GM19395 (cell line): Measurements from ENCODE around the gene ACAD9.
"Not testable (repeated sequence)": the region's sequence is repeated elsewhere in the genome, so short reads cannot be mapped to it uniquely, and the experiment has no call there.

ENCODE experiments used
- ATAC-seq: cut with Tn5 transposase; IDR thresholded peaks from one replicate; pipeline ENCODE4 v1.9.1; 2021; ENCODE audit warnings: mild to moderate bottlenecking, moderate library complexity; ENCODE audit not compliant: unreplicated experiment

The ACAD9 gene

GRCh38 chr3:128879125-128879969 is at the start of gene ACAD9:
TSS of gene ACAD9 (plus strand) at chr3:128879620. CDS start at chr3:128879692, 72 bp downstream.
- ATAC-seq: peak; percentile 88

GRCh38 chr3:128829925-128830625 is 49.3 kb upstream of the ACAD9 start:
- ATAC-seq: not testable (repeated sequence)

DNA sequence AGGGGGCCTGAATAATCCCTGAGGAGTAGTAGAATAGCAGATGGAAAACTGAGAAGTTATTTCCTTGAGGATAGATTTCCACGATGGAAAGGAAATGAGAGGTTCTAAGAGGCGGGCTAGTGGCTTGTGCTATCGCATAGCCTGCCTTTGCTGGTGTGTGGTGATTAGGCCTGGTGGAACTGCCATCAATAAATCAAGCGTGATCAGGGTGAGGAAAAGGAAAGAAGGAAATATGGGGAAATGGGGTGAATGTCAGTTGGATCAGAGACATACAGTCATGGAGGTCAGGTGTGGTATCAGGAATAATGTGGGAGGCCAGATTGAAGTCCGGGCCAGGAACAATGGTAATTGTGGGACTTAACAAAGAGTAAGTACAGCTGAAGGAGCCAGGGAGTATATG is 48.7 kb upstream of the ACAD9 start:
- not testable (repeated sequence) for ATAC-seq

DNA sequence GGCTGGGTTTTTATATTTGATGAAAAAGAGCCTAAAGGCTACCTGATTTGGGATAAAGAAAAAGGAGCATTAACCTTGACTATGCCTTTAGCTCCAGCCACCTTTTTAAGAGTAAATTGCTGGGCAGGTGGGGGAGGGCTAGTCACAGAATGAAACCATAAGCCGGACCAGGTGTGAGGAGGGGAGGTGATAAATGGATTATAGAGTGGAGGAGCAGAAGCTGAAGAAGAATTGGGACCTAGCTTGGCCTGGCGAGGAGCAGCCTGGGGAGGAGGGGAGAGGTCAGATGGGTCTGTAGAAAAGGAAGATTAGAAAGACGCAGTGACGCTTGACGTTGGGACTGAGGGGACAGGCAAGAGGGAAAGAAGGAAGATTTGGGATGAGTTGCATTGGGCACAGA is 46.4 kb upstream of the ACAD9 start:
- ATAC-seq: not testable (repeated sequence)

DNA sequence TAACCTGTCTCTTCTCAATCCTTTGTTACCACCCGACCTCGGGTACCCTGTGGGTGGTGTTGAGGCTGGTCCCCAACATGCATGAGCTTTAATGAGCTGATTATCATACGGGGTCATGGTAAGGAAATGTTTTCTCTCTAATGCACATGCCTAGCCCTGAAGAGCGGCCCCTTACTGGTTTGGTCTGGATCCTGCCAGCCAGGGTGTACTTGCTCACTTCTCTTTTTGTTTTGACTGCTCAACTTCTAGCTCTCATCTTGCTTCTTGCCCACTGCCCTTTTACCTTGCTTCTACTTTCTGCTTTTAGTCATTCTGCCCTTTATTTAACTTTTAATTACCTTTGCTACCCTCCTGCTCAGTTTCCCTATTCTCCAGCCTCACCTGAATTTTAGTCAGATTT is 44.3 kb upstream of the ACAD9 start:
- no peak for ATAC-seq

DNA sequence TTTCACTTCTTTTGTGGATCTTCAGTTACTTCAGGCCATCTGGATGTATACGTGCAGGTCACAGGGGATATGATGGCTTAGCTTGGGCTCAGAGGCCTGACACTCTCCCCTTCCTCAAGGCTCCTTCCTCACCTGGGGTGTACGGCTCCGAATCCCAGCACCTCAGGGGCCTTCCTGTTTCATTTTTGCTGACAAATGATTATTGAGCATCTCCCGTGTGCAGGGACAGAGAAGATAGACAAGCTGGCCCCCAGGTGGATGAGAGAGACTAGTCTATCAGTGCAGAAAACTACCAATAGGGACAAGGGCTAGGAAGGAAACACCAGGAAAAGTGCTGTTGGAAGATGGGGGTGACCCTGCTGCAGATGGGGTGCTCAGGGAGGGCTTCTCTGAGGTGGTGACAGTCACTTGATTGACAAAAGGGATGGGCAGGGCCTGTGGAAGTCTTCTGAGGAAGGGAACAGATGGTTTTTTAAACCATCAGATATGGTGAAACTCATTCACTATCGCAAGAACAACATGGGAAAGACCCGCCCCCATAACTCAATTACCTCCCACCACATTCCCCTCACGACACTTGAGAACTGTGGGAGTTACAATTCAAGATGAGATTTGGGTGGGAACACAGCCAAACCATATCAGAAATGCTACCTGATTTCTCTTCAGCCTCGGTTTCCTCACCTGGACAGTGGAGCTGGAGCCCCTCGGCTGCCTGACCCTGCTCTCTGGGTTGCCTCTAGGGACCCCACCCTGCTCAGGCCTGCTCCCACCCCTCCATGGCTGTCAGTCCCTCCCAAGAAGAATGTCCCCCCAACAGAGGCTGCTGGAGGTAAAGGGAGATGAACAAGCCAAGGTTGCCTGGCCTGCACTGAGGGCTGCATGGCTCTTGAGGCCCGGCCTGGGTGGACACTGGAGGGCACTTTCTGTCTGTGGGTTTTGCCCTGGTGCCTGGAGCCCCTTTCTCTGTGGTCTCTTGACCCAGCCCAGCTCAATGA is 37.2 kb upstream of the ACAD9 start:
- ATAC-seq: no peak

- no peak for ATAC-seq
Observed at GRCh38 chr3:128844502-128844901, 34.9 kb upstream of the ACAD9 start.

DNA sequence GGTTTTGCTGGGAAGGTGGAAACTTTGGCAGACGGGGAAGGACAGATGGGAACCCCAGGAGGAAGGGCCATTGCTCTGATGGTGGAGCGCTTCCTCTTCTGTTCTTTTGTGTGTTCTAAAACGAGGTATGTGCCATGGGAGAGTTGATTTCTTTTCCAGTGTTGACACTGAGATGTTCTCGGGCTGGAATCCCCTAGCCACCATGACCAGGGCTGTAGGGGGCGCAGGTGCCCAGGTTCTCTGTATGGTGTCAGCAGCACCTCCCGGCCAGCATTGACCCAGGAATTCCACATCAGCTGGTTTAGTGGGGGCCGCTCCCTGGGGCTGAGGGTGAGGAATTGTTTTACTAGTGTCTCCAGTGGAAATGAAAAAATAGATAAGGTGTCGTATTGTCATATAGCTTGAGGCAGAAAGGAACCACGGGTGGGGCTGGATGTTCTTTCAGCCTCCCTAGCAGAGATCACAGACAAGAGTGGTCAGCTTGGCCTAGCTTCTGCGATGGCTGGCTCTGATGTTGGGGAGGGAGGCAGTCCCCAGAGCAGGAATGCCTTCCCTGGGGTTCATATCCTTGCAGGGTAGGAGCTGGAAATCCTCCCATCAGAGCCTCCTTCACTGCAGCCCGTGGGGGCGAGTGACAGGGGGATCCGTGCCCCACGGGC is 34.2 kb upstream of the ACAD9 start:
- no peak for ATAC-seq

DNA sequence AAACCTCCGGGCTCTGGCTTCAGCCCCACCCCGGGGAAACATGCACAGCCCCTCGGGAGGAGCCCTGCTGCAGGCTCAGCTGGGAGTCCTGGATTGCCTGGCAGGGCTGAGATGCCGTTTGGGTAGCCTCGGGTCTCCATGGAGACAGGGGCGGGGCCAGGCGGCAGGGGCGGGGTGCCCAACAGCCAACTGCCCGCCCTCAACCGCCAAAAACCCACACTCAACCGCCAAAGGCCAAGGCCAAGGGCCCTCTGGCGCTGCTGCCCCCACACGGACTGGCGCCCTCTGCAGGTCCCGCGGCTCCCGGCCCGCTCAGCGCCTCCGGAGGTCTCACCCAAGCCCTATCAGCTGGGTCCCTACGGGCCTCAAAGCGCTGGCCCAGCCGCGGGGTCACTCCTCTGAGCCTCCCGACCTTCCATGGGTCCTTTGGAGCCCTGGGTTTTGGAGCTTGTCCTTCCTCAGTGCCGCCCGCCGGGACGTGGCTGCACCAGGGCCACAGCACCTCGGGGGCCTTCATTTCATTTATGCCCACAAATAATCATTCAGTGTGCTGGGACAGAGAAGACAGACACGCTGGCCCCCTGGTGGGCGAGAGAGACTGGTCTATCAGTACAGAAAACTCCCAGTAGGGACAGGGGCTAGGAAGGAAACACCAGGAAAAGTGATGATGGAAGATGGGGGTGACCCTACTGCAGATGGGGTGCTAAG is 33.5 kb upstream of the ACAD9 start:
- ATAC-seq: peak; percentile 69

DNA sequence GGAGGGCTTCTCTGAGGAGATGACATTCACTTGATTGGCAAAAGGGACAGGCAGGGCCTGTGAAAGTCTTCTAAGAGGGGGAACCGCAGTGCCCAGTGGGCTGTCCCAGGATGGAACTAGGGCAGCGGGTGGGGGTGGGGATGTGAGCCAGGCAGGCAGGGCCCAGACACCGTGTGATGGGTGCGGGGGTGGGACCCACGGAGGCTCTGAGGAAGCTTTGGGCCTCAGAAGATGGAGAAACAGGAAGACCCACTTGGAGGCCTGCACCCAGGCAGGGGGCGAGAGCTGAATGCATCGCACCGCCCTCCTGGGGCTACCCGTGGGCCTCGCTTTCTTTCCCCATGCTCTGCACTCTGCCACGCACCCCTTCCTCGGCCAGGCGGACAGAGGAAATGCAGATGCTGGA is 32.9 kb upstream of the ACAD9 start:
- ATAC-seq: no peak

GRCh38 chr3:128847666-128848370 is 31.6 kb upstream of the ACAD9 start:
- no peak for ATAC-seq

DNA sequence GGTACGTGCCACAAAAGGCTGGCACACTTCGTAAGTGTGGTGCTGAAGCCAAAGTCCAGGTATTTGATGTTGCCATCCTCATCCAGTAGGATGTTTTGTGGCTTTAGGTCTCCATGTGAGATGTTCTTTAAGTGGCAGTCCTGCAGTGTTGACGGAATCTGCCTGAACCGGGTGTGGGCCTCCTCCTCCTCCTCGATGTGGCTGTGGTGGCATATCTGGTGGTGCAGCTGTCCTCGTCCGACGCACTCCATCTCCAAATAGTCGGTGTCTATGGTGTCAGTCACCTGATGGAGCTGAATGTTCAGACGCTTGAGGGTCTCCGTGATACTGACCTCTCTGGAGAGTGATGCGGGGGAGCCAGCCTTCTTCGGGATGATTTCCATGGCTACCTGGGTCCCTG is 30.5 kb upstream of the ACAD9 start:
- no peak for ATAC-seq

DNA sequence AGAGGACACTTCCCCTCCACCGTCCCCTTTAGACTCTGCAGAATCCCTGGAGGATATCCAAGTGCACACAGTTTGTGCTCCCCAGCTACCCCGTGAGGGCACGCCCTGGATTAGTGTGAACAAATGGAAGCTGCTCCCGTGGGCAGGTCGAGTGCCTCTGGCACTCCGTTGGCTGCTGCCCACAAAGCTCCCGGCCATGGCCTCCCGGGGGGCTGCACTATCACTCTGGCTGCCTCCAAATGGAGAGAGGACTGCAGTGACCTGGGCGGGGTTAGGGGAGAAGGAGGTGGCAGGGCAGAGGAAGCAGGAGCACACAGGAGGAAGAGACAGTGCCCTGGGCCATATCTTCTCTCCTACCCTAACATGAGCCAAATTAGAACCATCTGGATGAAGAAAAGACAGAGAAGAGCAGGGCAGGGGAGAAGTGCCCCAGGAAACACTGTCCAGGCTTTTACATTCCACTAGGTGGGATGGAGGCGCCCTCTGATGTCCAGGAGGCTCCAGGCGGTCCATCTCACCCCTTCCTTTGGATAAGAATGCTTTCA is 29.4 kb upstream of the ACAD9 start:
- ATAC-seq: no peak

GRCh38 chr3:128850544-128850943 is 28.9 kb upstream of the ACAD9 start:
- ATAC-seq: no peak

GRCh38 chr3:128851601-128852000 is 27.8 kb upstream of the ACAD9 start:
- ATAC-seq: no peak

GRCh38 chr3:128853826-128854225 is 25.6 kb upstream of the ACAD9 start:
- no peak for ATAC-seq

- ATAC-seq: no peak
Observed at GRCh38 chr3:128854475-128854874, 24.9 kb upstream of the ACAD9 start.

- no peak for ATAC-seq
Observed at GRCh38 chr3:128855569-128855968, 23.9 kb upstream of the ACAD9 start.

- ATAC-seq: no peak
Observed at GRCh38 chr3:128858167-128858566, 21.3 kb upstream of the ACAD9 start.
